ENCODE results near the gene LONP1.

- TF ChIP-seq CTCF (IDR thresholded peaks at IDR 0.05; ENCODE audit: poor library complexity, severe bottlenecking) (no peak), POLR2AphosphoS5 (IDR thresholded peaks at IDR 0.05) (no peak)
These were observed 42.4 kb downstream of the LONP1 start for GRCh38 chr19:5677580-5677979.
